Measurements from ENCODE around the gene RPS16.

The RPS16 gene

DNA sequence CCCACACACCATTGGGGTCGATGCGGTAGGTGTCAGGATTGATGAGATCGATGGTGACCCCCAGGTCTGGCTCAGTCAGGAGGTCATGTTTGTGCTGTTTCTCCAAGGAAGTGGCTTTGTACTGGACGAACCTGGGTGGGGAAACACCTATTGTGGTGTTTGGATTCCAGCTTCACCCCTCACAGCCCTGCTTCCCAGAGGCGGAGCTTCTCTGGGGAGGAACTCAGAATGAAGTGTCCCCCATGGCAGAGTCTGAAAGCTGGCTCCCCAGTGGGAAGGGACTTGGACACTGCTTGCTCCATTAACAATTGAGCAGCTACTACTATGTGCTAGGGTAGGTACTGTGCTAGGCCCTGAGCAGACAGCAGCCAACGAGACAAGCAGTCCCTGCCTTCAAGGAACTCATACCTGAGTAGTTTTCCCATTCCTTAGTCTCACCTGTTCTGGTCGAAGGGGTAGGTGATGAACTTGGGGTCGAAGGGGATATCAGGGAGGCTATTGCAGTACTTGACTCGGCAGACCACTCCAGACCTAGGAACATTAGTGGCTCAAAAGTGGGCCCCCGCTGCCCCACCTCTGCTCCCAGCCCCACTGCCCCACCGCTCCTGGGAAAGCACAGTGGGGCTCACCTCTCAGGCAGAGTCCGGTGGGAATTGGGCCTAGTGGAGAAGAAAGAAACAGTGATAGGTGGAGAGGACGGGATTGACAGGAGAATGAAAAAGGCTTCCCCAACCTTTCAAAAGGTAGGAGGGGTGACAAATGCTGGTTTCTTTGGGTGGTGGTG is 45.9 kb downstream of the RPS16 start:
- TF ChIP-seq, protein P1, sequence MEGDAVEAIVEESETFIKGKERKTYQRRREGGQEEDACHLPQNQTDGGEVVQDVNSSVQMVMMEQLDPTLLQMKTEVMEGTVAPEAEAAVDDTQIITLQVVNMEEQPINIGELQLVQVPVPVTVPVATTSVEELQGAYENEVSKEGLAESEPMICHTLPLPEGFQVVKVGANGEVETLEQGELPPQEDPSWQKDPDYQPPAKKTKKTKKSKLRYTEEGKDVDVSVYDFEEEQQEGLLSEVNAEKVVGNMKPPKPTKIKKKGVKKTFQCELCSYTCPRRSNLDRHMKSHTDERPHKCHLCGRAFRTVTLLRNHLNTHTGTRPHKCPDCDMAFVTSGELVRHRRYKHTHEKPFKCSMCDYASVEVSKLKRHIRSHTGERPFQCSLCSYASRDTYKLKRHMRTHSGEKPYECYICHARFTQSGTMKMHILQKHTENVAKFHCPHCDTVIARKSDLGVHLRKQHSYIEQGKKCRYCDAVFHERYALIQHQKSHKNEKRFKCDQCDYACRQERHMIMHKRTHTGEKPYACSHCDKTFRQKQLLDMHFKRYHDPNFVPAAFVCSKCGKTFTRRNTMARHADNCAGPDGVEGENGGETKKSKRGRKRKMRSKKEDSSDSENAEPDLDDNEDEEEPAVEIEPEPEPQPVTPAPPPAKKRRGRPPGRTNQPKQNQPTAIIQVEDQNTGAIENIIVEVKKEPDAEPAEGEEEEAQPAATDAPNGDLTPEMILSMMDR (IDR thresholded peaks at IDR 0.05; ENCODE audit: control insufficient read depth, extremely low read depth, insufficient read depth) = no peak
- peak overlapping the region; percentile 98 for H3K4me3 ChIP-seq (ENCODE audit: low read depth, low read length)
- no peak for DNase-seq (ENCODE audit: low read depth)

- TF ChIP-seq, protein P1 (IDR thresholded peaks at IDR 0.05; ENCODE audit: control insufficient read depth, extremely low read depth, insufficient read depth) = no peak
- H3K4me3 ChIP-seq (ENCODE audit: low read depth, low read length) = no peak overlapping the region
- DNase-seq (ENCODE audit: low read depth) = no peak
Measured at GRCh38 chr19:39388657-39389056, 47.1 kb downstream of the RPS16 start.

DNA sequence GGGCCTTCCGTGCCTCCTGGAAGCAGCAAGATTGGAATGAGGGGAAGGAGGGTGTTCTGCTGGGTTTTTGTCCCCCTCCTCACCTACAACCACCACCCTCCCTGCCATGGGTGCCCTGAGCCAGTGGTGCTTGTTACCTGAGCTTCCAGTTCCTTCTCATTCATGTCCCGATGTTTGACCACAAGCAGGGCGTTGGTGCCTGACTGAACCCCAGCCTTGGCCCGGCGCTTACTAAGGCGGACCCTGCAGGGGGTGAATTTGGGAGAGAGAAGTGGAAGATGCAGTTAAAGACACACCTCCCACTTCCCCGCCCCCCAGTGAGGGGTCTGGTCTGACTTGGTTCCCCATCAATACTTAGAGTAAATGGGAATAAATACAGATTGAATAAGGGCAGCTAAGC is 49.2 kb downstream of the RPS16 start:
- no peak for DNase-seq (ENCODE audit: low read depth)
- TF ChIP-seq, protein P1 (IDR thresholded peaks at IDR 0.05; ENCODE audit: control insufficient read depth, extremely low read depth, insufficient read depth) = no peak
- no peak overlapping the region for H3K4me3 ChIP-seq (ENCODE audit: low read depth, low read length)

DNA sequence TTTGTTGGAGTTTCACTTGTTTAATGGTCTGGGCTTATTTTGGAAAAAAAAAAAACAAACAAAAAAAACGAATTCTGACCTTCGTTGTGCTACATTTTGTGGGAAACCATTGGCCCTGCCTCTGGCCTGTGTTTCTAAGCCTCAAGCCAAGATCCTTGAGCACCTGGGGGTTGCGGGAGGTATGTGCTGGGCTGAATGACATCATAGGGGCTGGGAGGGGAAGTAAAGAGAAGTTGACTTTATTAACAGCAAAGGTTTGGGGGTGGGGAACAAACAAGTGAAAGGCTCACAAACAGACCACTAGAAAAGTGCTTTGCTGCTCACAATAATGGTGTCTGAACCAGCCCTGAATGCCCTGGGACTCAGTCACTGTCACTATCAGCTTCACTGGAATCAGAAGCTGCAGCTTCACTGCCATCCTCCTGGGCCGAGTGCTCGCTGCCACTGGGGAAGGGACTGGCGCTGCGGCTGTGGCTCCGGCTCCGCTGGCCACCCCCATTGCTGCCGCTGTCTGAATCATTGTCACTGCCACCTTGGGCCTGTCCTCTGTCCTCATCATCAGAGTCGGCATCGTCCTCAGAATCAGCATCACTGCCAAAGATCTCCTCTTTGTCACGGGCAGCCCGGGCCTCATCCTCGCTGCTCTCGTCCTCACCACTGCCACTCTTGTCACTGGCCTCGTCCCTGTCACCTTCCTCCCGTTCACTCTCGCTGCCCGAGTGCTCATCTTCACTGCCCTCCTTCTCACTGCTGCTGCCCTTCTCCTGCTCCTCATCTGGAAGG is 49.9 kb downstream of the RPS16 start:
- no peak overlapping the region for H3K4me3 ChIP-seq (ENCODE audit: low read depth, low read length)
- no peak for DNase-seq (ENCODE audit: low read depth)
- TF ChIP-seq, protein P1 (IDR thresholded peaks at IDR 0.05; ENCODE audit: control insufficient read depth, extremely low read depth, insufficient read depth) = no peak

DNA sequence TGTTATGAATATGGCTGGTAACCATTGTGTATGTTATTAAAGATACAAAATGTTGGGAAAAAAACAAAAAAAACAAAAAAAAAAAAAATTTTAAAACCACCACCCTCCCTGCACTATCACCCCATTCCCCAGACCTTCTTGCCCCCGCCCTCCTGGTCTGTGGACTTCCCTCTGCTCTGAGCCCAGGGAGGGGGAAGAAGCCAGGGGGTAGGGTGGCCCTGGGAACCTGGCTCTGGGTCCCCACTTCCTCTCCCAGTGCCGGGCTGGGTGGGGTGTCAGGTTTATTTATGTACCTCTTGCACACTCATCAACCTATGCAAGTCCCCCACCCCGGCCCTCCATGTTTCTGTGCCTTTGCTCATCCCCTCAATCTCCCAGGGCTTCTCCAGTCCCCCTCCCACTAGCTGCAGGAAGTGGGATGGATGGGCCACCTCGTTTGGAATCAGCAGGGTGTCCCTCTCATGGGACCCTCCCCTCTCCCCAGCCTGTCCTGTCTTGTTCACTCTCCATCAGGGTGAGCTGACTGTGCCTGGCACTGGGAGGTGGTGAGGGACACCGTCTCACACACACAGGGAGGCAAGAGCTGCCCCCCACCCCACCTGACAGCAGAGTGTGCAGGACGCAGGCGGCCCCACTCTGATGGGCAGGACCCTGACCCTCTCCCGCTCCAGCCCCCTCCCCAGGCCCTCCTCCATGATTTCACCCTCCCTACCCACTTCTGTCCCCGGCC is 50.7 kb downstream of the RPS16 start:
- TF ChIP-seq, protein P1 (IDR thresholded peaks at IDR 0.05; ENCODE audit: control insufficient read depth, extremely low read depth, insufficient read depth) = no peak
- H3K4me3 ChIP-seq (ENCODE audit: low read depth, low read length) = no peak overlapping the region
- DNase-seq (ENCODE audit: low read depth) = no peak

Data from LNCaP clone FGC (cell line).